Measurements from ENCODE around the gene DAPK3.

Gene DAPK3

GRCh38 chr19:3910105-3910504, 60.8 kb downstream of the DAPK3 start:
- DNase-seq (ENCODE audit: low read depth): no peak
